NCI-H2081 (cell line): ENCODE results near the gene MAP2K1.

ENCODE experiments used
- DNase-seq, 2 experiments: peaks; one replicate each; lab custom pipeline; 2025; lab: John Stamatoyannopoulos, UW

Gene MAP2K1

DNA sequence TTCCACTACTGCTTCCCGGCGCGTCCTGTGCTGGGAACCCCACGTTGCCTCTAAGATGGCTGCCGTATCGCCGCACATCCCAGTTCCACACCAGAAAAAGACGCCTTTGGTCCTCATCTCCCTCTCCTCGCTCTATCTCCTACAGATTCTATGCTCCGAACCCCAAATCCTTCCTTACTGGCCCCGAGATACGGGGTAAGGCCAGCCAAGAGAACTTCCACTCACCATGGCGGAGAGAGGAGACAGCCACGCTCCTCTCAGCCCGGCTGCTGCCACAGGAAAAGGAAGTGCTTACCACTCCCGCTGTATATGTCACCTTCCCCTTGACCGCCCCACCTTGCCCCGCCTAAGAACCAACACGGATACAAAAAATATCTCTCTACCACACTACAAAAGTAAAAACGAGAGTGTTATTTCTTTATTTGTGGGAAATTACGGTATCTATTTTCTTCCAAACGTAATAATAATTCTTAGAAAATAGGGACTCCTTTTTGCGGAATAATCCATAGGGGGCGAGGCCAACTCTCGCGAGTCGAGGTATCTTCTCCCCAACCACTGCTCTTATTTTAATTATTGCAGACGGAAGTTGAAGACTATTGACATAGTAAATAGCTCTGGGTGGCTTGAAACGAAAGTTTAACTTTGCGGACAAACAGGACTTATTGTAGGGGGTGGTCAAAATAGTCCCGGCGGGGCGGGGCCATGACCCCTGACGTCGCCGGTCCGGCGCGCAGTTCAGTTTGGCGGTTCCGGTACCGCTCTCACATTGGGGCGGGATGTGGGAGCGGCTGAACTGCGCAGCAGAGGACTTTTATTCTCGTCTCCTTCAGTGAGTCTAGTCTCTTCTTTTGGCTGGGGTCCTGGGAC lies 118.1 kb downstream of the MAP2K1 start, which contains the start of the genes RPL4 and ZWILCH:
RPL4 (minus strand) TSS at position 293 of the 867 bp plus-strand sequence; CDS start at position 228, 65 bp downstream.
ZWILCH (plus strand) TSS at position 764 of the 867 bp plus-strand sequence; CDS start at position 777, 13 bp downstream.
- DNase-seq, result peak; percentile 53 to 76

- DNase-seq, result no peak
Measured at GRCh38 chr15:66505430-66505811, 118.7 kb downstream of the MAP2K1 start.

DNA sequence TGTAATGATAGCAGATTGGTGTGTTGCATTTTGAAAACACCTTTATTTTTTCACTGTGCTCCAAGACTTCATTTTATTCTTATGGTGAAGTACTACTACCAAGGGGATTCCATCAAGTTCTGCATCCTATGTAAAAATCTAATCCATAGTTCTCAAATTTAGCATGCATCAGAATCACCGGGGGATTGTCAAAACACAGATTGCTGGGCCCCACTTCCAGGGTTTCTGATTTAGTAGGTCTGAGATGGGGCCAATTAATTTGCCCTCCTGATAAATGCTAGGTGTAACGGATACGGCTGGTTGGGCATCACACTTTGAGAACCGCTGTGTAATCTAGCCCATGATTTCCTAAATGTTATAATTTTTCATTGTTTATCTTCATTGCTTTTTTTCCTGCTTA lies 119.1 kb downstream of the MAP2K1 start:
- DNase-seq, result no peak

DNA sequence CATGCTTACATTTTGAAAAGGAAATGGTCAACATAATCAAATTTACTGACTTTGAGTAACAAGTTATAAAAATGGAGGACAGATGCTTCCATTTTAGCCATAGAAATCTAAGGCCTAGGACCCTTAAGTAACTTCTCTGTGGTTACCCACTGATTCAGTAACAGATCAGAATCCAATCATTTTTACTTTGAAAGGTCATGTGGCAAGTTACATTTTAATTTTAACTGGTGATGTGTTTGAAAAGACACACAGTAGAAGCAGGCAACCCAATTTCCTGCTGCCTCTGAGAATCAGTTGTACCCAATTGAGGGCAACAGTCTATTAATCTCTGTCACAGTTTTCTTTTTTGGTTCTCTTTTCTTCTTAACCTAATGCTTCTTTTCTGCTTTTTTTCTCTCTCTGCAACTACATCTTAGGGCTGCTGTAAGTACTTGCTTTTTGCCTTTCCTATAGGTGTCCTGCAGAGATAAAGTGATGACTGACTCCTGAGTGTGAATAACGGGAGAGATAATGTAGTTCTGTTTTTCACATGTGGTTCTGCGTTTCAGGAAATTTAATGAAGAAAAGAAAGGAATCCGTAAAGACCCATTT lies 121.7 kb downstream of the MAP2K1 start:
- DNase-seq, result no peak

DNA sequence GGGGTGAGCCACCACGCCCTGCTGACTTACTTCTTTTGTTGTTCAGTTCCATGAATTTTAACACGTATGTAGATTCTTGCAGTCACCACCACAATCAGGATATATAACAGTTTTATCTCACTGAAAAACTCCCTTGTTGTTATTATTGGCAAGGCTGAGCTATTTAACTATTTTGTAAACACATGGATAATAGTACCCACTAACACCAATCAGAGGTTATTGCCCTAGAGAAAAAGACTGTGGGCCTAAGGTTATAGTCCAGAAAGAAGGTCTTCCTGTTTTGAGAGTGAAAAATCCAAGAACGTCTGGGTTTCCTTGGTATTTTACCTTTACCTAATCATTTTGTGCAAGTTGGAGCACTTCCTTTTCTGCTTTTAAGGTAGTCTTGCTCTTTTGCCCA lies 127.9 kb downstream of the MAP2K1 start:
- no peak for DNase-seq

DNA sequence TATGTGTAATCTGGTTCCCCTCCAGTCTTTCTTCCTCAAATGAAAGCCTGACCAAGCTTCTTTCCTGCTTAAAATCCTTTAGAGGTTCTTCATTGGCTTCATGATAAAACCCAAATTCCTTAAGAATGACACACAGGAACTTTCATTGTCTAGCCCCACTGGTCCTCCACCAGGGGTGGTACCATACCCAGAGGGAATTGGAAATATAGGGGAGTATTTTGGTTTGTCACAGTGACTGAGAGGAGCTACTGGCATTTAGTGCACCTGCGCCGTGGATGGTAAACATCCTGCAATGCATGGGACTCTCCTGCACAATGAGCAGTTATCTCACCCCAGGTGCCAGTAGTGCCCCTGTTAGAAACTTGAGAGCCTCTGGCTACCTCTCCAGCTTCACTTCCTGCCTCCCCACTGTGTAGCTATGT lies 129.2 kb downstream of the MAP2K1 start:
- no peak for DNase-seq

DNA sequence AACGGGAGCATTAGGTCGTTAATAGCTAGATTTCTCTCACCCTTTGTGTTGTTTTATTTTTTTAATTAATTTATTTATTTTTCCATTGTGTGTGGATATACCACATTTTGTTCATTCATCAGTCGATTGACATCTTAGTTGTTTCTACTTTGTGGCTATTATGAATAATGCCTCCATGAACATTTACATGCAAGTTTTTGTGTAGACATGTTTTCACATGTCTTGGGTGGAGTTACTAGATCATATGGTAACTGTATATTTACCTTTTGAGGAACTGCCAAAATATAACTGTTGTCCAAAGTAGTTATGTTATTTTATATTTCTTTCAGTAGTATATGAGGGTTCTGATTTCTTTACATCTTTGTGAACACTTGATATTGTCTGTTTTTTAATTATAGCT lies 137.2 kb downstream of the MAP2K1 start:
- no peak for DNase-seq

- DNase-seq, result no peak
Measured at GRCh38 chr15:66524838-66525237, 138.1 kb downstream of the MAP2K1 start.

- no peak for DNase-seq
Measured at GRCh38 chr15:66535056-66535455, 148.3 kb downstream of the MAP2K1 start.
